Measurements from ENCODE around the gene FAM184A. TPM values are rescaled to one million over a fixed set of nuclear protein-coding genes. Genes with fewer than 3 reads are reported as not detected.
A peak's percentile ranks its signal among the peaks of the same experiment; 100 is the strongest.

The FAM184A gene
- total and polyA plus RNA-seq, 2 of the 13 experiments (the other 11 are each of a cell fraction or from before 2014, with no cell fraction given) = 7.0 to 18.0 TPM

GRCh38 chr6:118982575-118982911 is 95.9 kb downstream of the FAM184A start:
- WGBS (ENCODE audit: low lambda C conversion rate) = 97% methylated on average over 3 of the region's 3 CpGs
- Histone ChIP-seq H3K4me1 (ENCODE audit: insufficient read depth, low read length) (no peaks in the 10 kb centered on the region), H3K36me3 (replicated peaks in 1 of 2; ENCODE audit: control insufficient read depth in 1 of 2, insufficient read depth in 2 of 2, low read length in 2 of 2) (no peaks in the 10 kb centered on the region), H4K20me1 (ENCODE audit: insufficient read depth, low read length) (no peaks in the 10 kb centered on the region), H3K4me3 (replicated peaks in 1 of 3; ENCODE audit: insufficient read depth in 1 of 3, low read depth in 2 of 3, low read length in 3 of 3) (no peak overlapping the region), H3K27me3 (ENCODE audit: control insufficient read depth in 1 of 2, insufficient read depth in 2 of 2, low read length in 2 of 2) (no peaks in the 10 kb centered on the region), H3K79me2 (ENCODE audit: insufficient read depth, low read length) (no peaks in the 10 kb centered on the region), H3K9me3 (ENCODE audit: low read length) (no peaks in the 10 kb centered on the region), H2AFZ (ENCODE audit: low read length) (no peak overlapping the region), H3K9ac (ENCODE audit: insufficient read depth, low read depth, low read length) (no peak overlapping the region), H3K27ac (ENCODE audit: extremely low read length, insufficient read depth, low read length) (no peak overlapping the region), H3K4me2 (ENCODE audit: low read depth, low read length) (no peak overlapping the region)
- ChIA-PET CTCF (ENCODE audit: low intra/inter-chr PET ratio, low total read pairs) (no interaction called here), POLR2A (no interaction called here)
- ATAC-seq (no peak), DNase-seq (ENCODE audit: low spot score) (no peak), FAIRE-seq (no peak)
- intact Hi-C loops (cut with micrococcal nuclease; ENCODE audit: unreplicated experiment) (no loop called here), in situ Hi-C loops (cut with HindIII; ENCODE audit: extremely low pct_ligation_motif_present, low pct_unique_long_range_greater_than_20kb) (no loop called here)
- TF ChIP-seq MAFK (conservative IDR thresholded peaks at IDR 0.05 in 1 of 2, IDR thresholded peaks at IDR 0.05 in 1 of 2; ENCODE audit: low read length in 2 of 2) = peak; percentile 79 to 89
- no peak for TF ChIP-seq POLR2AphosphoS2 (IDR thresholded peaks at IDR 0.05; ENCODE audit: low read depth, low read length)
- TF ChIP-seq MAFF (IDR thresholded peaks at IDR 0.05; ENCODE audit: low read depth, low read length) = peak; percentile 78
- no peak for TF ChIP-seq POLR2A (IDR thresholded peaks at IDR 0.05; ENCODE audit: insufficient read depth in 1 of 2, low read depth in 2 of 2, low read length in 2 of 2)
- no peak for TF ChIP-seq ARID5B (CRISPR knock-in tag; IDR thresholded peaks at IDR 0.05)
- BruUV-seq (replicated peaks) = no TSS peak
